Fibroblast of skin of right biceps (primary cell): ENCODE data around the gene TCF21.
"Not testable (repeated sequence)": the region's sequence is repeated elsewhere in the genome, so short reads cannot be mapped to it uniquely, and the experiment has no call there.

ENCODE experiments used
- DNase-seq: peaks from one replicate; pipeline ENCODE4 v3.0.0-alpha.2; 2013

TCF21 gene

GRCh38 chr6:133936352-133936751 is 47.4 kb downstream of the TCF21 start:
- not testable (repeated sequence) for DNase-seq

GRCh38 chr6:133937909-133938308 is 49.0 kb downstream of the TCF21 start:
- no peak for DNase-seq

GRCh38 chr6:133938533-133938932 is 49.6 kb downstream of the TCF21 start:
- DNase-seq: no peak

- no peak for DNase-seq
These were observed 51.1 kb downstream of the TCF21 start for GRCh38 chr6:133939778-133940667.
